Sciatic nerve (tissue), 2 donors: ENCODE results near the gene DYNC1LI2. TPM values are rescaled to one million over a fixed set of nuclear protein-coding genes. Genes with fewer than 3 reads are reported as not detected.

Experiments used
- ATAC-seq: fragments of 200-7000 bp; cut with Tn5 transposase; one replicate; pipeline ENCODE4 v1.9.1; 2020; ENCODE audit warnings: mild to moderate bottlenecking, moderate library complexity
- DNase-seq: peaks from one replicate; pipeline ENCODE4 v3.0.0-alpha.2; 2020; ENCODE audit warnings: low spot score
- intact Hi-C: fragments of 100-400 bp; cut with DNase I; formaldehyde crosslinking; loops from one replicate; pipeline ENCODE4 v1.14.2; 2022
- total RNA-seq: library from RNA; stranded (reverse); fragmentation: NEBNext Ultra II Directional; extraction: Animal tissue kit (Norgen Biotek cat#: 25700); gene quantifications from one replicate; pipeline ENCODE4 v1.2.1, GENCODE V29; 2021
- donor health status: DM: no; HTN: no; CAD: no.
- donor health status: DM: no; HTN: no; CAD: no.

The DYNC1LI2 gene
- total RNA-seq, 1 donor from 2014 or later: 205 TPM

- DNase-seq (peak; percentile 91), ATAC-seq (peak; percentile 98)
- intact Hi-C loops: no loop called here
These were observed 10.1 kb downstream of the DYNC1LI2 start for GRCh38 chr16:66741169-66741900.

GRCh38 chr16:66740533-66740932 lies 10.9 kb downstream of the DYNC1LI2 start:
- DNase-seq (no peak), ATAC-seq (no peak)
- intact Hi-C loops: no loop called here

DNA sequence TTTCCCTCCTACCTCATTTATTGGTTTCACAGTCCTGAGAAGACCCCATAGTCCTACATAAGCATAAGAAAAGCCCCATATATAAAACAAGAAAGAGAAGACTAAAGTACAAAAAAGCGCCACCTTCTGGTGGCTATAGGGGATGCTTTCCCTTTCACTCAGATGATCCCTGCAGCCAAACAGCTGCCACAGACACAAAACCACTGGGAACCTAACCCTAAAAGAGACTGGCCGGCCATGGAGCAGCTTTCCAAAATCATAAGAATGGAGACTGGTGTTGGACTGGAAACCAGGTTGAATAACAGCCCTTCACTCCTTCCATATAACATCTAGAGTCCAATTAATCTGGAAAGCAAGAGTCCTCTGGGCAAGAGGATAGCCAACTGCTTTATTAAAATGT lies 11.4 kb downstream of the DYNC1LI2 start:
- intact Hi-C loops: no loop called here
- ATAC-seq: no peak
- DNase-seq: no peak

GRCh38 chr16:66735891-66736290 lies 15.5 kb downstream of the DYNC1LI2 start:
- DNase-seq (no peak), ATAC-seq (no peak)
- intact Hi-C loops: no loop called here

DNA sequence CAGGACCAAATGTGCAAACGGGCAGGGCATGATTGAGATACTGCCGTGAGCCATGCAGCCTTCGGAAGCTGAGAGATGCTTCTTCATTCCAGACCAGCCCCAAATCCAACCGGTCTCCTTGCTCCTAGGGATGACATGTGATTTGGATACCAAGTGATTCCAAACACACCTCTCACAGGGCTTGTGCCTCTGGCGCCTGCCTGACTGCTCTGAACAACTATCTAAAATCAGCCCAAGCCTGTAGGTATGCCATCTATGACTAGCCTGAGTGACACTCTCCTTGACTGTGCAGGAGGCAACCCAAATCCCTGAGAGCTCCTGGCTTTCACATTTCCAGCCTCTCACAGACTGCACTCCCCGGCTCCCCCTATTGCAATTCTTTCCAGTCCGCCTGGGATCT lies 20.3 kb downstream of the DYNC1LI2 start:
- DNase-seq: no peak
- no peak for ATAC-seq
- intact Hi-C loops: no loop called here

- ATAC-seq (peak; percentile 31), DNase-seq (no peak)
- intact Hi-C loops: loop anchor here (5.0 to 10.0 kb wide), 2 partner anchors 117 to 136 kb away; no protein-coding TSS in a partner anchor
These were observed 22.6 kb downstream of the DYNC1LI2 start for GRCh38 chr16:66728804-66729203.

DNA sequence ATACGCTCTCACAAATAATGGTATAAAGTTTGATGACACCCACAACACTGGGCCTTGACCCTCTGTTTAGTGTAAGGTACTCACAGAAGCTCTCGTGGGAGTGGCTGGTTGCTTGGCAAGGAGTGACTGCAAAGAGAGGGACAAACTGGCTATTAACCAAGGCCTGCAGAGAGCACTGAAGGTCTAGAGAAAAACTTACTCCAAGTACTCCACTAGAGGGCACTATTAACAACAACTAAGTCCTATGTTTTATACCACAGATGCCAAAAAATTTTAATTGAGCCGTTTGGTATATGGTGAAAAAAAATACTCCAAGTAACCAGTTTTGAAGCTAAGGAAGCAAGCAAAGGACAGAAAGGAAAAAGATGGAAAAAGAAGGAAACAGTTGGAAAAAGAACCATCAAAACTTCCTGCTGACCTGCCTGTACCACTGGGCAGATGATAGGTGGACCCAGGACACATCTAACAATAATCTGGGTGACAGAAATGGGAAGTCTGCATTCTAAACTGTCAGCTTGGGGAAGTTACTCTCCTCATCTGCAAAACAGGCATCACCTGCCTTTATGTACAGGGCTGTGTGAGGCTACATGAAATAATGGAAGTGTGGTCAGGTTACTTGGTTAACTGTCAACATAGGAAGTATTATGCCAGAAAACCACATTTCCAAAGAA lies 23.2 kb downstream of the DYNC1LI2 start:
- no peak for DNase-seq
- intact Hi-C loops: loop anchor here (5.0 to 10.0 kb wide), 2 partner anchors 116 to 137 kb away; no protein-coding TSS in a partner anchor
- peak; percentile 89 for ATAC-seq

DNA sequence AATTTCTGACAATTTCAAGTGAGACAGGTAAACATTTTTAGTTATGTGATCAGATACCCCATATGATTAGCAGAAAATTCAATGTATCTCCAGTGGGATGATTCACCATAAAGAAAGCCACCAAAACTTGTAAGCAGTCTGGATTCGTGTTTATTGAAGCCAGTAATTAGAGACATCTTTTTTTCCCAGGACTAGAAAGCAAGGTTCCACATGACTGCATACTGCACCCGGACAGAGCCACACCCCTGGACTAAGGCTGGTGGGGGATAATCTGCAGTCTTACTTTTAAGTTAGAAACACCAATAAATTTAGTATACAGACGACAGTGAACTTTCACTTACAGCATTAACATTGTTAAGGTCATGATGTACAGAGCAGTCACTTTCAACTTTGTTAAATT lies 30.6 kb downstream of the DYNC1LI2 start:
- intact Hi-C loops: loop anchor here (10.0 kb wide), 1 partner anchor 144 kb away; no protein-coding TSS in a partner anchor
- ATAC-seq (no peak), DNase-seq (no peak)

- intact Hi-C loops: no loop called here
- no peak for DNase-seq
- no peak for ATAC-seq
These were observed 32.2 kb downstream of the DYNC1LI2 start for GRCh38 chr16:66719246-66719645.

DNA sequence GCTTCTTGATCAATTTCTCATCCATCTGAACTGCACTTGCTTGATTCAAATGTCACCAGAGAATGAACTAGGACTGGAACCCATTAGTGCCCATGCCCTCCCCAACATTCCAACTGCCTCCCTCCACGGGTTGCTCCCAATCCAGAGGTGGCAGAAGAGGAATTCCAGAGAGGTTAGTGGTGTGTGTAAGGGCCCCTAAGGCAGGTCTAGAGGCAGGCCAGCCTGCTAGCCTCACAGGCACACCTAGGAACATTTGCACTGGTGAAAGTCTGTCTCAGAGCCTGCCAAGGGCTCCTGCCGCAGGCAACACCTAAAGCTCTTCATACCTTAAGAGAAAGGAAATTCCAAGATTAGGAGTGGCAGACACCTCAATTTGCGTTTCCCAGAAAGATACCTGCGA lies 33.6 kb downstream of the DYNC1LI2 start:
- intact Hi-C loops: no loop called here
- no peak for ATAC-seq
- no peak for DNase-seq

GRCh38 chr16:66717112-66717675 lies 34.2 kb downstream of the DYNC1LI2 start:
- no peak for DNase-seq
- intact Hi-C loops: no loop called here
- peak; percentile 61 for ATAC-seq

DNA sequence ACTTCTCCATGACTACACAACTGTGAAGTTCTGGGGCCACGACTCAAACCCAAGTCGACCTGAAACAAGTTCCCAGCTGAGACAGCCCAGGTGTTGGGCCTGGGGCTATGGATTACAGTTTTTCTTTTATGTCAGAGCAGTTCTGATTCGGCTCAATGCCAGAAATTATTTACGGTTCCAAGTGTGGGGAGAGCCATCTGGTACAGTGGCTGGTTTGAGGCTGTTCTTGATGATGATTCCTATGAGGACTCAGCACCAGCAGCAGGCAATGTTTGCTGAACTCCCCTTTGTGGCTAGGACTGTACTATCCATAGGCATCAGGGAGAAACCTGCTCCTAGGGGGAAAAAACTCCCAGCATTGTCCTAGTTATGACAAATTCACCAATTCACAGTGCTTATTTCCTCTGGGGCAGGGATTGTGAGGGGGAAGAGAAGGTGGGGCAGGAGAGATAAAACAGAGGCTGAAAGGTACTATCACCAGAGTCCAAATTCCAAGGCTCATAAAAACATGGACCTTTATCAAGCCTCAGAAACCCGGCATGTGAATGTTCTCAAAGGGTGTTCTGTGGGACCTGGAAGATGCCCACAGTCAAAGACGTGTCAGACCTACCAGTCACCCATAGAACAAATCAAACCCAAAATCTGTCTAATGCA lies 36.6 kb downstream of the DYNC1LI2 start:
- no peak for DNase-seq
- intact Hi-C loops: no loop called here
- ATAC-seq: no peak

DNA sequence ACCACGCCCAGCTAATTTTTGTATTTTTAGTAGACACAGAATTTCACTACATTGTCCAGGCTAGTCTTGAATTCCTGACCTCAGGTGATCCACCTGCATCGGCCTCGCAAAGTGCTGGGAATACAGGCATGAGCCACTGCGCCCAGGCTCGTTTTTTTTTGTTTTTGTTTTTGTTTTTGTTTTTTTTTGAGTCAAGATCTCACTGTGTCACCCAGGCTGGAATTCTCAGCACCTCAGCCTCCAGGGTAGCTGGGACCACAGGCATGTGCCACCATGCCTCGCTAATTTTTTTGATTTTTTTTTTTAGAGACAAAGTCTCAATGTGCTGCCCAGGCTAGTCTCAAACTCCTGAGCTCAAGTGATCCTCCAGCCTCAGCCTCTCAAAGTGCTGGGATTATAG lies 37.3 kb downstream of the DYNC1LI2 start:
- intact Hi-C loops: no loop called here
- DNase-seq: no peak
- no peak for ATAC-seq

- DNase-seq: no peak
- intact Hi-C loops: no loop called here
- ATAC-seq: no peak
These were observed 38.3 kb downstream of the DYNC1LI2 start for GRCh38 chr16:66713076-66713475.

GRCh38 chr16:66712512-66712911 lies 38.9 kb downstream of the DYNC1LI2 start:
- ATAC-seq: no peak
- intact Hi-C loops: no loop called here

GRCh38 chr16:66711581-66711980 lies 39.8 kb downstream of the DYNC1LI2 start:
- intact Hi-C loops: no loop called here
- DNase-seq (no peak), ATAC-seq (no peak)

More at GRCh38 chr16:66712512-66712911, 38.9 kb downstream of the DYNC1LI2 start:
- no peak for DNase-seq

GRCh38 chr16:66706506-66706880 lies 44.9 kb downstream of the DYNC1LI2 start:
- intact Hi-C loops: no loop called here
- DNase-seq: peak; percentile 40
- no peak for ATAC-seq

GRCh38 chr16:66705790-66706505 lies 45.5 kb downstream of the DYNC1LI2 start:
- intact Hi-C loops: no loop called here
- ATAC-seq: peak; percentile 76
- DNase-seq: peak; percentile 72
